ENCODE results near the gene HOXD12.

Gene HOXD12

DNA sequence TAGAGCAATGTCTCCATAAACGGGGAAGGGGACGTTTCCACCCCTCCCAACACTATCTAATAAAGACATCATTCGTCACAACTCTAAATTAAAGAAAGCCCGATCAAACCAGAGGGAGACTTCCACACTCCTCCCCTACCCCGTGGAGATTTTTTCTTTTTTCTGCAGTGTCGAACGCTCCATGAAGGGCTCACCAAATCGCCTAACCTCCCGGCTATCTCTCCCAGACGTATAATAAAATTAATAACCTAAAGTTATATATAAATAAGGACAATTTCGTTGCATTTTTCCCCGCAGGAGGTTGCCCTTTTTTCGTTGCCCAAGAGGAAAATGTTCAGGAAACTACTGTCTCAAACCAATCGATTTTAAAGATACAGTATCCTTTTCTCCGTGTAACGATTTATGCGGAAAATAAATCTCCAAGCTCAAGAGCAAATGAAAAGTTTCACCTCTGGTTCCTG is 18.2 kb upstream of the HOXD12 start:
- H3K4me3 ChIP-seq (ENCODE audit: insufficient read depth, low read depth, low read length), result no peak overlapping the region
- WGBS, 2 experiments, result 6 to 7% methylated on average over 14 to 15 of the region's 17 CpGs
- H3K27me3 ChIP-seq (ENCODE audit: control insufficient read depth, insufficient read depth, low read length, poor library complexity, severe bottlenecking), result peaks cover 100% of the 10 kb centered on the region

DNA sequence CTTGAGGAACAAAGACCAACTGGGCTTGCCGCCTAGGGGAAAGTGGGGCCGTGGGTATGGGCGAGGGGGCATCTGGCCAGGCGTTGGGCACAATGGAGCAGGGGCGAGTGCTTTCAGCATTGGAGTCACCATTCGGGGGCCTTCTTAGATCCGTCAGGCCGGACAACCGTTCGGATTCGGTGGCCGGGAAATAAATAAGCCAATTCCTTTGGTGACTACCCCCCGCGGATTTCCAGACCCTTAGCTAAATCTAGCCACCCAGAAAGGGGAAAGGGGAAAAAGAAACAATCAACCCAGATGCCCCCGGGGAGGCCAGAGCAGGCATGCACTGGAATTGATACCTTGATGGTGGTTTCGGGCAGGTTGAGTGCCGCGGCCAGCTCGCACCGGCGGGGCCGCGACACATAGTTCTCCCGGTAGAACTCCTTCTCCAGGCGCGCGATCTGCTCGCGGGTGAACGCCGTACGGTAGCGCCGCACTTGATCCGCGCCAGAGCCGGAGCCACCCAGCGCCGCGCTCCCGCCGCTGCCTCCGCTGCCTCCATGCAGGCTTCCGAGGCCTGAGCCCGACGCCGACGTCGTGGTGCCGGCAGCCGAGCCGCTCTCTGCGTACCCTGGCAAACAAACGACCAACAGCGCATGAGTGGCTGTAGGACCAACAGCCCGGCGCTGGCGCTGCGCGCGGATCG is 17.6 kb upstream of the HOXD12 start:
- H3K4me1 ChIP-seq (ENCODE audit: control insufficient read depth, insufficient read depth, low read length), result peaks cover 10% of the 10 kb centered on the region
- WGBS, 2 experiments, result 1% methylated on average over 62 of the region's 62 CpGs
- no peaks in the 10 kb centered on the region for H3K9me3 ChIP-seq (ENCODE audit: control insufficient read depth, low read length)
- no peak overlapping the region for H3K27ac ChIP-seq (ENCODE audit: insufficient read depth, low read depth, low read length, poor library complexity, severe bottlenecking)
- H3K36me3 ChIP-seq (ENCODE audit: control insufficient read depth, insufficient read depth, low read length), result no peaks in the 10 kb centered on the region
- H3K27me3 ChIP-seq (ENCODE audit: control insufficient read depth, insufficient read depth, low read length, poor library complexity, severe bottlenecking), result peaks cover 100% of the 10 kb centered on the region
- H3K4me3 ChIP-seq (ENCODE audit: insufficient read depth, low read depth, low read length), result no peak overlapping the region

More for the DNA sequence above, 18.2 kb upstream of the HOXD12 start:
- Histone ChIP-seq H3K4me1 (ENCODE audit: control insufficient read depth, insufficient read depth, low read length) (peaks cover 10% of the 10 kb centered on the region), H3K36me3 (ENCODE audit: control insufficient read depth, insufficient read depth, low read length) (no peaks in the 10 kb centered on the region), H3K27ac (ENCODE audit: insufficient read depth, low read depth, low read length, poor library complexity, severe bottlenecking) (no peak overlapping the region), H3K9me3 (ENCODE audit: control insufficient read depth, low read length) (no peaks in the 10 kb centered on the region)

DNA sequence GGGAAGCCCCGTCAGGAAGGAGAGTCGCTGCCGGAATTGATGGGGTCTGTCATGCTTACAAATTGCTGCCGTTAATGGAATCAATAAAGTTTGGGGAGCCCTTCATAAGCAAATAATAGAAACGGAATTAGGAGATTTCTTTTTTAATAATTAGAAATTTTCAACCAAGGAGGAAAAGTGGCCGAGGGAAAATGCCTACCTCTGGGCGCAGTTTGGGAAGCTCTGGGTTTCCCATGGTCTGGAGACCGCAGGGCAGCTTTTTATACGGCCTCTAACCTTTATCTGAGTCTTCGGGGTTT is 17.1 kb upstream of the HOXD12 start:
- Histone ChIP-seq H3K4me1 (ENCODE audit: control insufficient read depth, insufficient read depth, low read length) (peaks cover 10% of the 10 kb centered on the region), H3K27ac (ENCODE audit: insufficient read depth, low read depth, low read length, poor library complexity, severe bottlenecking) (no peak overlapping the region), H3K27me3 (ENCODE audit: control insufficient read depth, insufficient read depth, low read length, poor library complexity, severe bottlenecking) (peaks cover 100% of the 10 kb centered on the region), H3K36me3 (ENCODE audit: control insufficient read depth, insufficient read depth, low read length) (no peaks in the 10 kb centered on the region), H3K4me3 (ENCODE audit: insufficient read depth, low read depth, low read length) (no peak overlapping the region), H3K9me3 (ENCODE audit: control insufficient read depth, low read length) (no peaks in the 10 kb centered on the region)
- WGBS, 2 experiments, result 1 to 2% methylated on average over 9 to 10 of the region's 10 CpGs

DNA sequence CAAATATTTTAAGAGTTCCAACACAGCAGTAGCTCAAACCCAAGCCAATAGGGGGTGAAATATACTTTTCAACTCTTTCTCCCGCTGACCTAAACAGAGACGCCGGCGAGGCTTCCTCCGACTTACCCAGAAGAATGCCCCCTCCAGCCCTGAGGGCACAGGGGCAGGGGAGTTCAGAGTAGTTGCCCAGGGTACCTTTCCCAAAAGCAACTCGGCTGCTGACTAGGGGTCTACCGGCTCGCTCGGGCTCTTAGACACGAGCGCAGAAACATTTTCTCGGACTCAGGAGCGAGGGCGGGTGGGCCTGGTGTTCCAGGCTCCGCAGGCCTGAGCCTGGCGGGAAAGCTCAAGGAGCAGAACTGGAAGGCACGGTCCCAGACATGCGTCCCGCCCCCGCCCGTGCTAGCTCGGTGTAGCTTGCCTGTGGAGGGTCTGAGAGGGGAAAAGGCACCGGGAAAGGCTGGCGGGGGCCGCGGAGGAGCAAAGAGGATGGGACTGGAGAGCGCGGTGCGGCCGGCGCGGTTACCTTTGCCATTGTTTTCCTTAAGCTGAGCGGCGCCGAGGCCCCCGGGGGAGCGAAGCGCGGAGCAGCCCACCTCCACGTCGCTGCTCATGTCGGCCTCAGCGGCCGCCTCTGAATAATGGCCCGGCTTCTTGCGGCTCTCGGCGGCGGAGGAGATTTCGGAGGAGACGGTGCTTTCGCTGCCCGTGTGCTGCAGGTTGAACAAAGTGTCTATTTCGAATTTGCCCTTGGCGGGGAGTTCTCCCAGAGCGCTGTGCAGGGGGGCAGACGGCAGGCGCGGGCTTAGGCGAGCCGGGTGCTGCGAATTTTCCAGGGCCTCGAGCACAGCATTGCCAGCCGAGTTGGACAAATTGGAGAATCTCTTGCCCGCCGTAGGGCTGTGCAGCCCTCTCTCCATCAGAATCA is 16.5 kb upstream of the HOXD12 start:
- no peaks in the 10 kb centered on the region for H3K9me3 ChIP-seq (ENCODE audit: control insufficient read depth, low read length)
- peaks cover 100% of the 10 kb centered on the region for H3K27me3 ChIP-seq (ENCODE audit: control insufficient read depth, insufficient read depth, low read length, poor library complexity, severe bottlenecking)
- no peak overlapping the region for H3K27ac ChIP-seq (ENCODE audit: insufficient read depth, low read depth, low read length, poor library complexity, severe bottlenecking)
- H3K36me3 ChIP-seq (ENCODE audit: control insufficient read depth, insufficient read depth, low read length), result no peaks in the 10 kb centered on the region
- H3K4me3 ChIP-seq (ENCODE audit: insufficient read depth, low read depth, low read length), result no peak overlapping the region
- WGBS, 2 experiments, result 1% methylated on average over 66 of the region's 66 CpGs
- H3K4me1 ChIP-seq (ENCODE audit: control insufficient read depth, insufficient read depth, low read length), result peaks cover 11% of the 10 kb centered on the region

DNA sequence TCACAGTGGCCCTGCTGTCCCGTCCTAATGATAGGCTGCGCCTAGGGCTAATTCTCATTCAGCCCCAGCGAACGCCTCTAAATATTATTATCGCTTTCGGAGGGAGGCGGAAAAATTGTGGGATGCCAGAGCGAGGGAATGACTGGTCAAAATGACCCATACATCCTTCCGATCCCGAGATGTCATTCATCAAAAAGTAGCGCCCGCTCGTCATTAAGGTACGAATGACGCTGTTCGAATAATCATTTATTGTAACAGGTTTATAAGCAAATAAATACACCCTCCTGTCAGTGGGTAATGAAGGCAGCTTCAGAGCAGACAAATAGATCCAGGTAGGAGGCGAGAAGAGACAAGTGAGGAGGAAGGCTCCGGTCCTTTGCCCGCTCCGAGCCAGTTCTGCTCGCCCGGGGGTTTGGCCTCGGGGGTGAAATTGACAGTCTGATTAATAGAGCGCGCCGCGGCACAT is 15.8 kb upstream of the HOXD12 start, which contains the start of gene EVX2:
EVX2 (minus strand) TSS at position 167 of the 466 bp plus-strand sequence. CDS start 186 bp downstream, outside the sequence.
- no peaks in the 10 kb centered on the region for H3K9me3 ChIP-seq (ENCODE audit: control insufficient read depth, low read length)
- 7 to 10% methylated on average over 21 to 27 of the region's 27 CpGs for WGBS, 2 experiments
- peaks cover 14% of the 10 kb centered on the region for H3K4me1 ChIP-seq (ENCODE audit: control insufficient read depth, insufficient read depth, low read length)
- no peak within 1 kb of the TSS for H3K27ac ChIP-seq (ENCODE audit: insufficient read depth, low read depth, low read length, poor library complexity, severe bottlenecking)
- H3K4me3 ChIP-seq (ENCODE audit: insufficient read depth, low read depth, low read length), result no peak within 1 kb of the TSS
- H3K36me3 ChIP-seq (ENCODE audit: control insufficient read depth, insufficient read depth, low read length), result no peaks in the 10 kb centered on the region
- H3K27me3 ChIP-seq (ENCODE audit: control insufficient read depth, insufficient read depth, low read length, poor library complexity, severe bottlenecking), result peaks cover 100% of the 10 kb centered on the region

DNA sequence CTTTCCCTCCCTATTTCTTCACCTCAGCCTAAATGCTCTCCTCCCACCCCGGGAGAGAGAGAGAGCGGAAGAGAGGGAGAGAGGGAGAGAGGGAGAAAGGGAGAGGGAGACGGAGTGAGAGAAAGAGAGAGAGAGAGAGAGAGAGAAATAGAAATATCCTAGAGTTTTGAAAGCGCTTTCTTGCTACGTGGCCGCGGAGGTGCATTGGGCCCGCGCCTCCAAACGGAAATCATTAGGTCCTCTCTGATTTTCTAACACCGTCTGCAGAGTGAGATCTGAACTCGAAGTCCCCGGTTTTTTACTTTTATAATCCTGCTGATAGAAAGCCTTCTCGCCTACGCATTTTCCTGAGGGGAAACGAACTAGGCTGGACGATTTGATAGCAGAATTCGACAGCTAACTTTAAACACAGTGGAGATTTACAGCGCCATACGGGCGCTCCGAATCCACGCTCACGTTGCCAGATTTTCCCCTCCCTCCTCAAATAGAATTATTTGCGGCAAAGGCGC is 14.9 kb upstream of the HOXD12 start:
- 3% methylated on average over 25 to 26 of the region's 26 CpGs for WGBS, 2 experiments
- H3K4me3 ChIP-seq (ENCODE audit: insufficient read depth, low read depth, low read length), result no peak overlapping the region

DNA sequence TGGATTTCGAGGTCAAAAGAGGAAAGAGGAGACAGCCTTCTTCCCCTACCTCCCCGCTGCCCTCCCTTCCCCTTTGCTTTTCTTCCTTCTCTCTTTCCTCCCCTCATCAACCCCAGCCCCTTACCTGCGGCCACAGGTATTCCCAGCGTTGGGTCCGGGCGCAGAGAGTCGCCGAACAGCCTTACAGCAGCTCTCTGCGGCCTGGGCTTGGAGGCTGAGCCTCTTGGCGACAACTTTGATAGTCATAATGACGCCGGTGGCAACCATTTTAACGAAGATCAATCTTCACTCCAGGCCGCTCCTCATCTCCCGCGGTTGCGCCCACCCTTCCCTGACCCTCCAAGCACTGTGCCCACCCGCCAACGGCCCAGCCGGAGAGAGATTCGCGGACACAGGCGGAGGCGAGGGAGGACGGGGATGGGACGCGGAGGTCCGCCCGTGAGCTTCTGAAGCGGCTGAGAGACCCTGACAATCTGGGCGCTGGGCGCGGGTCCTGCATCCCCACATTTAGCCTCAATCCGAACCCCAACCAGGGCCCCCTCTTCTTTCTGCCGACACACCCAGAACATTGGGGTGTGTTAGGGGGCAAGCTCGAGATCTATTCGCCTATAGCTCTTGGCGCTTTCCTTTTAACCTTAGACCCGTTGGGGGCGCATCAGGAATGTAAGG is 14.3 kb upstream of the HOXD12 start:
- H3K9me3 ChIP-seq (ENCODE audit: control insufficient read depth, low read length), result no peaks in the 10 kb centered on the region
- H3K4me3 ChIP-seq (ENCODE audit: insufficient read depth, low read depth, low read length), result no peak overlapping the region

More for the DNA sequence above, 14.9 kb upstream of the HOXD12 start:
- Histone ChIP-seq H3K4me1 (ENCODE audit: control insufficient read depth, insufficient read depth, low read length) (peaks cover 14% of the 10 kb centered on the region), H3K36me3 (ENCODE audit: control insufficient read depth, insufficient read depth, low read length) (no peaks in the 10 kb centered on the region), H3K27me3 (ENCODE audit: control insufficient read depth, insufficient read depth, low read length, poor library complexity, severe bottlenecking) (peaks cover 100% of the 10 kb centered on the region), H3K9me3 (ENCODE audit: control insufficient read depth, low read length) (no peaks in the 10 kb centered on the region), H3K27ac (ENCODE audit: insufficient read depth, low read depth, low read length, poor library complexity, severe bottlenecking) (no peak overlapping the region)

DNA sequence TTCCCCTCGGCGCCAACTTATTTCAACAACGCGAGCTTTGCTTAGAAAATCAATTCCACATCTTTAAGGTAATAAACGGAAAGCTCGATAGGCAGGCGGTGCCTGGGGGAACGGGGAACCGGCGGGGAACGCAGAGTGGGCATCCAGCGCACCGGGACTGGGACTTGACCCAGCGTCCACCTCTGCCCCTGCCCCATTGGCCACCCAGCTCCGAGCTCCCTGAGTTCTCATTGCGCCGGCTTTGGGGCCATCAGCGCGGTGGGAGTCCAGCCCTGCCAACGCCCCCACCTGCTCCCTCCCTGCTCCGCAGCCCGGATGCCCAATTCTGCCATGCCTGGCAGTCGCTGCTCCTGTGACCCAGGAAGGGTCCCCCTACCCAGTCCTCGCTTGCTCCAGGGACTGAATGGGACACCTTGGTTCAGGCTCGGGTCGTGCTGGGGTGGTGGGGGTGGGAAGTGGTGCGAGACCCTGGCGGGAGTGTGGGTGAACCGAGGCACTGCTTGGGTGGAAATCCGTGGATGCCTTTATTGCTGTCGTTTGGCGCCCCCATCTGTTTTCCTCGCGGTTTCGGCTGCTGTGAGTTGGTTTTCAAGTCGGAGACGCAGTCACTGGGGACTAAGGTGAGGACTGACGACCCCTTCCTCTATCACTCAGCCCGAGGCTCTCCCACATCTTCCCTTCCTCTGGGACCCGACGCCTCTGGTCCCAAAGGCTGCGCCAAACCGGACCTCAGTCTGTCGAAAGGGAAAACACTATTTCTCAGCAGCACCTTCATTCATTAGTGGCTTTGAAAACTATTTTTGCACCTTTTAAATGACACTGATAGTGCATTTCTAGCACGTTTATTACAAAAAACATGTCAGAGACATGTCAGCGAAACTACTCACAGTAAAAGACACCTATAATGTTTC is 13.5 kb upstream of the HOXD12 start:
- no peak overlapping the region for H3K4me3 ChIP-seq (ENCODE audit: insufficient read depth, low read depth, low read length)
- peaks cover 100% of the 10 kb centered on the region for H3K27me3 ChIP-seq (ENCODE audit: control insufficient read depth, insufficient read depth, low read length, poor library complexity, severe bottlenecking)
- H3K4me1 ChIP-seq (ENCODE audit: control insufficient read depth, insufficient read depth, low read length), result peaks cover 10% of the 10 kb centered on the region
- H3K27ac ChIP-seq (ENCODE audit: insufficient read depth, low read depth, low read length, poor library complexity, severe bottlenecking), result no peak overlapping the region
- H3K9me3 ChIP-seq (ENCODE audit: control insufficient read depth, low read length), result no peaks in the 10 kb centered on the region
- H3K36me3 ChIP-seq (ENCODE audit: control insufficient read depth, insufficient read depth, low read length), result no peaks in the 10 kb centered on the region
- WGBS, 2 experiments, result 2 to 3% methylated on average over 46 of the region's 46 CpGs

More for the DNA sequence above, 14.3 kb upstream of the HOXD12 start:
- H3K4me1 ChIP-seq (ENCODE audit: control insufficient read depth, insufficient read depth, low read length), result peaks cover 14% of the 10 kb centered on the region
- no peaks in the 10 kb centered on the region for H3K36me3 ChIP-seq (ENCODE audit: control insufficient read depth, insufficient read depth, low read length)
- H3K27ac ChIP-seq (ENCODE audit: insufficient read depth, low read depth, low read length, poor library complexity, severe bottlenecking), result no peak overlapping the region
- H3K27me3 ChIP-seq (ENCODE audit: control insufficient read depth, insufficient read depth, low read length, poor library complexity, severe bottlenecking), result peaks cover 100% of the 10 kb centered on the region
- 3% methylated on average over 34 to 39 of the region's 40 CpGs for WGBS, 2 experiments

DNA sequence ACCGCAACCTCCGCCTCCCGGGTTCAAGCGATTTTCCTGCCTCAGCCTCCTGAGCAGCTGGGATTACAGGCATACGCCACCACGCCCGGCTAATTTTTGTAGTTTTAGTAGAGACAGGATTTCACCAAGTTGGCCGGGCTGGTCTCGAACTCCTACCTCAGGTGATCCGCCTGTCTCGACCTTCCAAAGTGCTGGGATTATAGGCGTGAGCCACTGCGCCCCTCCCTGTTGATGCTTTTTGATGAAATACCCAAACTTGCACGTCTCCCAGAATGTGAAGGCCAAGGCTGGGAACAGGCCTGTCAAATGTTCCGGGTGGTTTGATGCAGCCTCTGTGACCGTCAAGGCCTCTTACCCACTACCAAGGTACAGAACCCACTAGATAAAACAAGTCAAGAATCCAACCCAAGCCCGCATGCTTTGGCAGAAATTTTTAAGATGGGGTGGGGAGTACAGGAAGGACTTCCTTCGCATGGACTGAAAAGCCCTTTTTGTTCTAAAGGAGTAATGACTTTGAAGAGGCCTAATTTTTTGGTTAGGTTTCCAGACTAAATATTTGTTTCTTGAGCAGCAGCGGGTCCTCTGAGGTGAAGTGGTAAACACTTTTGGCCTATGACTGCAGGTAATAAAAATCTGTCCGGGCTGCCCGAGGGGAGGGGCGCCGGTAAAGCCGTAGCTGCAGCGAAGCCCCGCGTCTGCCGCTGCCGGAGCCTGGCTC is 12.1 kb upstream of the HOXD12 start:
- Histone ChIP-seq H3K27me3 (ENCODE audit: control insufficient read depth, insufficient read depth, low read length, poor library complexity, severe bottlenecking) (peaks cover 100% of the 10 kb centered on the region), H3K27ac (ENCODE audit: insufficient read depth, low read depth, low read length, poor library complexity, severe bottlenecking) (no peak overlapping the region), H3K4me1 (ENCODE audit: control insufficient read depth, insufficient read depth, low read length) (peaks cover 8% of the 10 kb centered on the region), H3K4me3 (ENCODE audit: insufficient read depth, low read depth, low read length) (peak overlapping the region; percentile 28), H3K9me3 (ENCODE audit: control insufficient read depth, low read length) (no peaks in the 10 kb centered on the region), H3K36me3 (ENCODE audit: control insufficient read depth, insufficient read depth, low read length) (no peaks in the 10 kb centered on the region)
- WGBS, 2 experiments, result 16 to 17% methylated on average over 29 of the region's 29 CpGs
